ENCODE results near the gene HIF3A. TPM values are rescaled to one million over a fixed set of nuclear protein-coding genes. Genes with fewer than 3 reads are reported as not detected.
A peak's percentile ranks its signal among the peaks of the same experiment; 100 is the strongest.
"Not testable (repeated sequence)": the region's sequence is repeated elsewhere in the genome, so short reads cannot be mapped to it uniquely, and the experiment has no call there.

The HIF3A gene
- 1.4 TPM for polyA plus RNA-seq (2013, experiment 1 of 2; ENCODE audit: insufficient read length)
- polyA plus RNA-seq (2013, experiment 2 of 2; ENCODE audit: insufficient read length) = 9.4 TPM

- peak; percentile 28 for DNase-seq
These were observed at the start of gene HIF3A for GRCh38 chr19:46296722-46297461. HIF3A (plus strand) TSS chr19:46297042; CDS start chr19:46297077, 35 bp downstream.

GRCh38 chr19:46250076-46250735, 46.6 kb upstream of the HIF3A start:
- DNase-seq = no peak

DNA sequence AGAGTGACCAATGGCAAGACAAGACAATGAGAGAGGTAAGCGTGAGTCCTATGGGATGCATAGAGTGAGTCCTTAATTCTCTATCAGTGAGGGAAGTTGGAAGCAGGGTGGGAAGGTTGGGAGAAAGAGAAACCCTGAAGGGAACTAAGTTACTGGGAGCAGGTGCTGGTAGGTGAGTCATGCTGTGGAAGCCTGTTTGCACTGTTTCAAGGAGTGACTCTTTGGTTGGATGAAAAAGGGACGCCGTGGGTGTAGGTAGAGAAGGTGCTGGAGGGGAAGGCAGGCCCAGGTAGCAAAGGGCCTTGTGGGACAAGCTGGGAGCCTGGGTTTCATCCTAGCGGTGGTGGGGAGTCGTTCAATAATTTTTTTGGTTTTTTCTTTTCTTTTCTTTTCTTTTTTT, 45.4 kb upstream of the HIF3A start:
- no peak for DNase-seq

DNA sequence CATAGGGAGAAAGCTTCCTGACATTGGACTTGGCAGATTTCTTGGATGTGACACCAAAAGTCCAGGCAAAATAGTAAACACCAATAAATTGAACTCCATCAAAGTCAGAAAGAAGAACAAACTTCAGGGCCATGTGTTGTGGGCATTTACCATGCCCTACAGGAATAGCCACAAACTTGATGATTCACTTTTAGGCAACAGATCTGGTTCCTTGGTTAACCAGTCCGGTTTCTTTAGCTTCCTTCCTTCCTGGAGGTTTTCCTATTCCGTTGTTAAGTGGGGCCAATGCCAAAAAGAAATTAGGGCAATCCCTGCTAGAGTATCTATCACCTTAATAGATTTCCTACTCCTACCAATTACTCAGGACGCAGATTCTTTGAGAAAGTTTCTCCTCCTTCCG, 42.1 kb upstream of the HIF3A start:
- DNase-seq = no peak

DNA sequence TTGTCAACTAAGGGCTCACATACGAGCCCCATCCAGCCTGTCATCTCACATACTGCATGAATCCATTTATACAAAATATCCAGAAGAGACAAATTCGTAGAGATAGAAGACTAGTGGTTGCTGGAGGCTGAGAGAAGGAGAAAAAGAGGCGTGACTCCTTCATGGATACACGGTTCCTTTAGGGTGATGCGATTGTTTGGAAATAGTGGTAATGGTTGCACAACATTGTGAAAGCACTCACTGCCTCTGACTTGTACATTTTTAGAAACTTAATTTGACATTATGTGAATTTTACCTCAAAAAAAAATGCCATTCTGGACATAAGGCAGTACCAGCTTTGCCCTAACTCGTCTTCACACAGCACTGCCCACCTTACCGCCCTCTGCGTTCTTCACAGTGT, 40.0 kb upstream of the HIF3A start:
- no peak for DNase-seq

- not testable (repeated sequence) for DNase-seq
These were observed 35.3 kb upstream of the HIF3A start for GRCh38 chr19:46261501-46261900.

DNA sequence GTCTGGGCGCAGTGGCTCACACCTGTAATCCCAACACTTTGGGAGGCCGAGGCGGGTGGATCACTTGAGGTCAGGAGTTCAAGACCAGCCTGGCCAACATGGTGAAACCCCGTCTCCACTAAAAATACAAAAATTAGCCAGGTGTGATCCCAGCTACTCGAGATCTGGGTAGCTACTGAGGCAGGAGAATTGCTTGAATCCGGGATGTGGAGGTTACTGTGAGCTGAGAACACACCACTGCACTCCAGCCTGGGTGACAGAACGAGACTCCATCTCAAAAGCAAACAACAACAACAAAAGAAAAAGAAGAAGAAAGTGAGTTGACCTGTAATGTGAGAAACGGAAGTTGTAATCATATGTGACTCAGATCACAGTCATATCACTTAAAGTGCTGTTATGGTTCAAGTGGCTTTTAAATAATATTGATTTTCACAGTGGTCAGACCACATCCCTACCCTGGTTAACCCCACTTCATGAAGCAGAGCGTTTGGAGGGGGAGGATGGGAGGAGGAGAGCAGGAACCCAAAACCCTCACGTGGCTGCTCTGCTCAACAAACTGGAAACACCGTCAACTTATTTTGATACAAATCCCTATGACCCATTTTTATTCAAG, 34.1 kb upstream of the HIF3A start:
- DNase-seq = peak; percentile 22

- not testable (repeated sequence) for DNase-seq
These were observed 32.0 kb upstream of the HIF3A start for GRCh38 chr19:46264801-46265200.

DNA sequence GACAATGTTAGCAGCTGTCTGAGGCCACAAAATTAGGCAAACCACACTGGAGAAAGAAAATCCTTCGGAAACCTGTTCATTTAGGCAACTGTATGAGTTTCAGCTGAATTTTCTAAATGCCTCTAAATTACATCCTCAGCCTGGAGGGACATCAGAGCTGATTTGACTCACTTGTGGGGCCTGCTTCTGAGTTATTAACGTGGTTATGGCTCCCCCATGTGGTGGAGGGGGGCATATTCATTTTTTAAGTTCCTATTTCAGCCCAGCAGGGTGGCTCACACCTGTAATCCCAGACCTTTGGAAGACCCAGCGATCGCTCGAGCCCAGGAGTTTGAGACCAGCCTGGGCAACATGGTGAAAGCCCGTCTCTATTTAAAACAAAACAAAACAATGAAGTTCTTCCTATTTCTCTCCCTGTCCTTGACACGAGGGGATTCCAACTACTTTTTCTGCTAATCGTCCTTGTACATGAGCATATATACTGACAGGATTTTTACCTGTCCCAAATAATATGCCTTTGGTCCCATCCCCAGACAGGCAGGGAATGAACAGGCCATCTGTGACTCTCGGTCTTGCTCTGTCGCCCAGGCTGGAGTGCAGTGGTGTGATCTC, 31.5 kb upstream of the HIF3A start:
- DNase-seq = peak; percentile 85

- DNase-seq = no peak
These were observed 27.7 kb upstream of the HIF3A start for GRCh38 chr19:46269101-46269500.

DNA sequence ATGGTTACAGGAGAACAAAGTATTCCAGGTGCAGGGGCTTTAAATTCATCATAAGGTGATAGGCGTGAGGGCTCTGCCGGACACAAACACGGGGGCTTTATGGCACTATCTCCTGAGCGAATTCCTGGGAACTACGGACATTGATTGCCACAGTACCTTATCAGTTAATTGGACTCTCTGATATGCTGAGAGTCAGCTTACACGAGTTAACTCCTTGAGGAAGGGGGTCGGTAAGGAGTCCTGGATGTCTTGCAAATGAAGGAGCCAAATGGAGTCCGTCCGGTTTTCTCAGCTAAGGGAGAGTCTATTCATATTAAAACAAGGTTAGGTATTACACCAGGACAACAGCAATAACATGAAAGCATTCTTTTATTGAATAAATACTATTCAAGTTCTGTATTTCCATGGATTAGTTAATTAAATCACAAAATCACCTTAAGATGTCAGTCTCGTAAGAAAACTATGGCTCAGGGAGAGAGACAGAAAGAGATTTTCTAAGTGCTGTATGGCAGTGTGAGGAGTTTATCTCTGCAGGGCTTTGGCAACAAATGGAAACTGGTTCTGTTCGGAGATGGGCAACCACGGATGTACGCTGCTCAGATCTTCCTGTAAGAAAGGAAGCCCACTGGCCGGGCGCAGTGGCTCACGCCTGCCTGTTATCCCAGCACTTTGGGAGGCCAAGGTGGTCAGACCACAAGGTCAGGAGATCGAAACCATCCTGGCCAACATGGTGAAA, 26.2 kb upstream of the HIF3A start:
- no peak for DNase-seq

DNA sequence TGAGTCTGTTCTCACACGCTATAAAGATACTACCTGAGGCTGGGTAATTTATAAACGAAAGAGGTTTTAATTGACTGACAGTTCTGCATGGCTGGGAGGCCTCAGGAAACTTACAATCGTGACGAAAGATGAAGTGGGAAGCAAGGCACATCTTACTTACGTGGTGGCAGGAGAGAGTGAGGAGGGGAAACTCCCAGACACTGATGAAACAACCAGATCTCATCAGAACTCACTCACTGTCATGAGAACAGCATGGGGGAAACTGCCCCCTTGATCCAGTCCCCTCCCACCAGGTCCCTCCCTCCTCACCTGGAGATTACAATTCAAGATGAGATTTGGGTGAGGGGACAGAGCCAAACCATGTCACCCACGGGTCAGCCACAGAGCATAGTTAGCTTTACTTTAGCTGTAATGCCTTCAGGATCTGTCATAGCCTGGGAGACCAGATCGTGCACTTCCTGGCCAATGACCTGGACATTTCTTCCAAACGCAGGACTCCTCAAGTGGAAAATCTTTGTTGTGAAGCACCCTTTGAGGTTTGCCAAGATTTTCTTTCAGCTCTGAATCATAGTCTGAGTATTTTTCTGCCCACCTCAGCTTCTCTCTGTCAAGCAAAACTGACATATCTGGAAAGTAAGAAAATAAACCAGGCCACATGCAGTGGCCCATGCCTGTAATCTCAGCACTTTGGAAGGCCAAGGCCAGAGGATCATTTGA, 25.2 kb upstream of the HIF3A start:
- DNase-seq = peak; percentile 85

- not testable (repeated sequence) for DNase-seq
These were observed 22.9 kb upstream of the HIF3A start for GRCh38 chr19:46273931-46274330.

DNA sequence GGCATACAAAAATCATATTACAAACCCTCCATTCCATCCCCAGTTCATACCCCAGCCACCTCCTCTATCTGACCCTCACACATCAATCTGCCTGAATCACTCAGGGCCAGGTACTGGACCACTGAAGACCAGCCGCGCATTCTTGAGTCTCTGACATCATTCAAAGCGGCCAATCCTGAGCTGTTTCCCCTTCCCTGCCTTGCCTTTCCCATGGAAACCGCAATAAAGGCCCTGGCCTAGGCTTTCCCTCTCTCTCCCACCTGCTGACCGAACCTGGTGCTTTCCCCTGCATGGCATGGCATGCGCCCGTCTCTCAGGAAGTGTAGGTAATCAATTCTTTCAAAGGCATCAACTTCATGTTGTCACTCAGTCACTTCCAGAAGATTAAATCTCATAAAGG, 17.7 kb upstream of the HIF3A start:
- no peak for DNase-seq

DNA sequence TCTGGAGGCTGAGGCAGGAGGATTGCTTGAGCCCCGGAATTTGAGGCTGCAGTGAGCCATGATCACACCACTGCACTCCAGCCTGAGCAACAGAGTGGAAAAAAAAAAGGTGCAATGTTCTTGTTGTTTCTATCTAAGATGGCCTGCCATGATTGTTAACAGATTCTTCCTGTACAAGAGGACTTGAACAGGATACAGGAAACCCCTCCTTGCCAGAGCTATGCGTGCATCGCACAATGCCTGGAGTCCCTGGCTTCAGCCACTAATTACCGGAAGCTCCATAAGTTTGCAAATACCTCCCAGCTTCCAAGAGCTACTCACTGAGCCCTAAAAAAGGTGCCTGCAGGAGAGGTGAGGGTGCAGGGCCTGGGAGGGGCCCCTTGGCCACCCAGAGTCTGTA, 13.1 kb upstream of the HIF3A start:
- no peak for DNase-seq

- no peak for DNase-seq
These were observed 12.2 kb upstream of the HIF3A start for GRCh38 chr19:46284635-46285034.

DNA sequence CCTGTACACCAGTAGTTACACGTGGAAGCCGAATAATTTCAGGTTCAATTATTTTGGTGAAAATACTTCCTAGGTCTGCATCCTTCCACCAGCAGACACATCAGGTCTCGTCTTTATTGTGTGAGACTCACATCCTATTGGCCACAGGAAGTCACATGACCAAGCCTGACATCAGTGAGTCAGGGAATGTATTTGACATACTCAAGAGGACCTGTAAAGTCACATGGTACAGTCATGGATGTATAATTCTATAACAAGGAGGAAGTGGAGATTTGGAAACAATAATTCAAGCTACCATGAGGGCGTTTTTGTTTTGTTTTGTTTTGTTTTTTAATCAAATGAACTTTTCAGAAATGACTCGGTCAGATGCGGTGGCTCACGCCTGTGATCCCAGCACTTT, 9.3 kb upstream of the HIF3A start:
- DNase-seq = no peak

DNA sequence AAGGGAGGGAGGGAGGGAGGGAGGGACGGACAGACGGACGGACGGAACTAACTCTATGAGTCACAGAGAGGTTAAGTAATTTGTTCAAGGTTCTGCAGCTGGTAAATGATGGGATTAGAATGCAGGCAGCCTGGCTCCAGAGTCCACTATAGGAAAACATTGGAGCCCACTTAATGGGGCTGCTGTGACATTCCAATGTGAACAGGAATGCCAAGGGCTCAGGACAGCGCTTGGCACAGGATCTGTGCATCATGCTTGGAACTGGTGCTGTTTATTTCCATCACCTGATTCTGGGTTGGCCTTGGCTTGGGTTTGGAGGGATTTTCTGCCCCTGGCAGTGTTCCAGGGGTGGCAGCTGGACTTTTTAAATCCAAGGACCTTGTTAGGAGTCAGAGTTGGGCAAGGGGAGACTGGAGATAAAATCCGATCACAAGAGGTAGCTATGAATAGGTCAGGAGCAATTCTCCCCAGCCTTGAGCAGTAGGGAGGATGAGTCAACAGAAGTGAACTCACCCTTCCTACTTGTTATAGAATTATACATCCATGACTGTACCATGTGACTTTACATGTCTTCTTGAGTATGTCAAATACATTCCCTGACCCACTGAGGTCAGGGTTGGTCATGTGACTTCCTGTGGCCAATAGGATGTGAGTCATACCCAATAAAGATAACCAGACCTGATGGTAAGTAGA, 7.8 kb upstream of the HIF3A start:
- DNase-seq = peak; percentile 86

- no peak for DNase-seq
These were observed 6.9 kb upstream of the HIF3A start for GRCh38 chr19:46289724-46290619.

DNA sequence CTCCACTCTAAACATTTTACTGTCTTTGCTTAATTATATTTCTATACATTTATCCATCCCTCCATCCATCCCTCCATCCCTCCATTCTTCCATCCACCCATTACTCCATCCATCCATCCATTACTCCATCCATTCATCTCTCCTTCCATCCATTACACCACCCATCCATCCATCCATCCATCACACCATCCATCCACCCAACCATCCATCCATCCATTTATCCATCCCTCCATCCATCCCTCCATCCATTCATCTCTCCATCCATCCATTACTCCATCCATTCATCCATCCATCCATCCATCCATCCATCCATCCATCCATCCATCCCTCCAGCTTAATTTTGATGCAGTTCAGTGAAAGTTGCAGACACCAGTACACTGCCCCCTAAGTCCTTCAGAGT, 5.0 kb upstream of the HIF3A start:
- DNase-seq = no peak

All from fibroblast of skin of scalp (primary cell).